Fibroblast of skin of abdomen (primary cell): ENCODE measurements around the gene SCUBE2. TPM values are rescaled to one million over a fixed set of nuclear protein-coding genes. Genes with fewer than 3 reads are reported as not detected.

Experiments used
- DNase-seq: peaks from one replicate; pipeline ENCODE4 v3.0.0-alpha.2; 2013
- polyA plus RNA-seq, 2 experiments: library from polyadenylated mRNA; unstranded; fragments of 120-200 nt; gene quantifications; one replicate each; pipeline ENCODE4 v1.2.1, GENCODE V29; 2013; ENCODE audit not compliant: insufficient read length in 2 of 2

The SCUBE2 gene
- 1.1 TPM for polyA plus RNA-seq (2013, experiment 1 of 2; ENCODE audit: insufficient read length)
- 2.0 TPM for polyA plus RNA-seq (2013, experiment 2 of 2; ENCODE audit: insufficient read length)

DNA sequence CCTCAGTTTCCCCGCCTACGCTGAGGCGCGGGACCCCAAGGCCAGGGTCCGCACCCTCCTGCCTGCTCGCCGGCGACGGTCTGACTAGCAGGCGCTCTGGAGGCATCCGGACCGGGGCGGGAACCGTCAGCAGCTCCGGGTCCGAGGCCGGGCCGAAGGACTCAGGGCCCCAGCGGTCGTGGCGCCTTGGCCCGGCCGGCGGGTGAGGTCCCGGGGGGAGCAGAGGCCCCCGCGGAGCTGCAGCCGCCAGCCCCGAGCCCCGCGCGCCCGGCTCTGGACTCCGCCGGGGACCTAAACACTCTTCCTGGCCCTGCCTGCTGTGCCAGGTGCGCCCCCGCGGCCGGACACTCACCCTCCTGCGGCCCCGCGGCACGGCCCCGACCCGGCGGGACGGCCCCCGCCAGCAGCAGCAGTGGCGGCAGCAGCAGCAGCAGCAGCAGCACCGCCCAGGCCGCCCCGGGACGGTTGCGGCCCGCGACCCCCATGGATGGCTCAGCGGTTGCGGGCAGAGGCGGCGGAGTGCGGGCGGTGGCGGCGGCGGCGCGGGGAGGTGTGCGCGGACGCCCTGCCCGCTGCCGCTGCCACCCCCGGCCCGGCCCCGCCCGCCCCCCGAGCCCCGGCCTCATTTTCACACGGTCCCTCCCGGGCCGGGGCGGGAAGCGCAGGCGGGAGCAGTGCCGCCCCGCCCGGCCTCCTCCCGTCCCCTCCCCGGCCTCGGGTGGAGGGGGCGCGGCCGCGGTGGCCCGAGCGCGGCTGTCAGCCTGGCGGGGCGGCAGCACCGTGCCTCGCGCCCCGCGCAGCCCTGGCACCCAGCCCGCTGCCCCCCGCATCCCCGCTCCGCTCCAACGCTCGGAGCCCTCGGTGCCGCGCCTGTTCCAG, at the start of gene SCUBE2:
Gene SCUBE2 (minus strand): TSS at position 556 of the 879 bp plus-strand sequence. CDS start 71 bp downstream, at position 485.
- no peak for DNase-seq

DNA sequence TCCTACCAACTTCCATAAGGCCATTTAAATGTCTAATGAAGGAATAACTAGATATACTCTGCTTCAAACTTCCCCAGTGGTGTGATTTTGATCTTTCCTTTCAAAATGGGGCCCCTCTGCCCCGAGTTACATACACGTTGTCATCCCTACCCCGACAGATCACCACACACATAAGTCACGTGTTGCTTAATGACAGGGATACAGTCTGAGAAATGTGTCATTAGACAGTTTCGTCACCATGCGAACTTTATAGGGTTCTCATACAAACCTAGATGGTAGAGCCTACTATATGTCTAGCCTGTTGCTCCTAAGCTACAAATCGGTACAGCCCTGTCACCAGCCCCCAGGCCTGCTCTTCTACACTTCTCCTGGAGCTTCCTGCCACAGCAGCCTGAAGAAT, 49.8 kb upstream of the SCUBE2 start:
- DNase-seq, result no peak

DNA sequence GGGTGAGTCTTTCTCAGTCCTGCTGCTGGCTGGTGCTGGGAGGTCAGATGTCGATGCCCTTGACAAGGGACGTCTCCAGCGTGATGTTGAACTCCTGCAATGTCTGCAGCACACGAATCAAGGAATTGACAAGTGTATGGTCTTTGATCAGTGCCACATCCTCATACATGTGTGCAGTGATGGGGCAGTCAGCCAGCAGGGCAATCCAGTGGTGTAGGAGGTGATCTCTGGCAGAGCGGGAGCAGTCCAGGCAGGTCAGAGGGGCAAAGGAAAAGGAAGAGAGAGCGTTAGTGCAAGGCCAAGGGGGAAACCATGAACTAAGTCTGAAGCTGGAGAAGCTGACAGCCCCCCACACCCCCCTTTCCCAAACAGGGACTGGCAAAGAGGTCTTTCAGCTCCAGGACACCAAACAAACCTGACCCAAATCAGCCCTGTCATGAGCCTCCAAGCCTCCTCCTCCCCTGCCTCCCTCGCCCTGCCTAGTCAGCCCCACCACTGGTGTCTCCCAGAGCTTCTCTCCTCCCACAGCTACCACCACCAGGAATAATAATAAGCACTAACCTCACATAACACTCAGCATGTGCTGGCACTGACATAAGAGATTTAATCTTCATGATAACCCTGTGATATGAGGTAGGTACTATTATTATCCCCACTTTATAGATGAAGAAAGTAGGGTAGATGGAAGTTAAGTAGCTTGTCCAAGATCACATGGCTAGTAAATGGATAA, 48.4 kb upstream of the SCUBE2 start:
- no peak for DNase-seq

DNA sequence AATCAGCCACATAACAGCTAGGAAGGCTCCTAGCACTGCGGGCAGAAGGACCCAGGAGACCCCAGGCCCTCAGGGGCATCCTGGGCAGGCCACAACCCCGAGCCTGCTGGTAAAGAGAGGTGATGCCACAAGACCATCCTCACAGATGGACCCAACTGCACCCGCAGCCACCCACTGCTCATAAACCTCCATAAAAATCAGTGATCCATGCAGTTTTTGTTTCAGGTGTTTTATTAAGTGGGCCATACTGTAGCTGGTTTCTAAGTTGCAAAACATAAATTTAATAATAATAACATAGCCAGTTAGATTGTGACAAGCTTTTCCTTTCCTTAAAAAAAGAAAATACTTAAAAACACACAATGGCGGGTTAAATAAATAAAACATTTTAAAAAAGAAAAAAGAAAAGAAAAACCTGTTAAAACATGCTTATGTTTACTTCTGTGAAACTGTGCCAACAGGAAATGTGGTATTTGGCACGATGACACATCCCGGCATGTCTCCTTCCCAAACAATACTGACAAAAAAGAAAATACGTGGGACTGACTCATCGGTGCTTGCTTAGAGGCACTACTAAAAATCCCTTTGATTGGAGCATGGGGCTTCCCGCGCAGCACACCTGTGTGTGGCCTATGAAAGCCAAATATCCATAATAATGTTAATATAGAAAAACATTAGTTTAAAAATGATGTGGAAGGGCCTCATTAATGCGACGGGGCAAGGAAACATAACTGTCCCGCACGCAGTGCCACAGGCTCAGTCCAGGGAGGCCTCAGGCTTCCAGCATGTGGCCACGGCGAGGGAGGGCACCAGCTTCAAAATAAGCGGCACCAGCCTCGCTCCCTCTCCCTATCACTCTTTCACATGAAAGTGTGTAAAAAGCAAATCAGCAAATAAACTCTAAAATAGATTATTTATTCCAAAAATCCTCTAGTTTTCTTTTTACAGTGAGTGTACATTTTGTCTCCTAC, 47.5 kb upstream of the SCUBE2 start:
- peak; percentile 76 for DNase-seq

DNA sequence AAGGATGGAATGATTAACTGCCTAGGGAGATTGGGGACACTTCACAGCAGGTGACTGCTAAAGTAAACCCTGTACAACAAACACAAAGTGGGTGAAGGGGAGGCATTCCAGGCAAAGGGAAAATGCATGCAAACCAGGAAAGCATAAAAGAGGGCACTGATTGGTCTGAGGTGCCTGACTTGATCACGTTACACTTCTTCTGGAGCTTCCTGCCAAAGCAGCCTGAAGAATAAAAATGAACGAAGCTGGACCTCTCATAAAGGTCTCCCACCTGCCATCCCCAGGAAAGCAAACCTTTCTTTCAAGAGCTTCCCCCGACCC, 46.7 kb upstream of the SCUBE2 start:
- no peak for DNase-seq

DNA sequence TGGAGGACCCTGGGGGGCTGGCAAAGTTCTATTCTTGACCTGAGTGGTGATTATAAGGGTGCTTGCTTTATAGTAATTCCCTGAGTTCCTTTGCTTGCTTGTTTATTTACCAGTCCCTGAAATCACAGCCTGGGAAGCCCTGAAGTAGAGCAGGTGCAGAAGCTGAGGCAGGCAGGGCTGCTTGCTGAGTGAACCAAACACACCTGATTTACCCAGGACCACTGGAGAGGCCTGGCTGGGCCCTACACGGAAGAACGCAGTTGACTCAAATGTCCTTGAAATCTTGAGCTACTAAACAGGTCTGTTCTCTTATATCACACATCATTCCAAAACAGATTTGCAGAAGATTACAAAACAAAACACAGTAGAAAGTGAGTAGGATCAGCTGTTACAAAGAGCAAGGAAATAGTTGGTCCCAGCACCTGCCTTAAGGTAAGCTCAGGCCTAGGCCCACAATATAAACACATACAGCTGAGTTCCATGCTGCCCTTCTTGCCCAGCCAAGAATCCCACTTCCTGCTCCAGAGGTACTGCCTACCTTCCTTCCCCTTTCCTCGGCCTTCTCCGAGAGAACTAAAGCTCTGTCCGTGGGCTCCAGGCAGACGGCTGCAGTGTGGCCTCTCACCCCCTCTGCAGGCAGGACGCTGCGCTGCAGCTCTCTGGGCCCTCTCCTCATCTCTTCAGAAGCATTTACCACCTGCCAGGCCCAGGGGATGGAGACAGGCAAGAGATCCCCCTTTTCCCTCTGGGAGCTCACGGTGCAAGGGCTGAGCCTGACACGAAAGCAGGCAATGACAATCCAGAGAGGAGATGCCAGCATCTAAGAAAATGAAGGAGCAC, 46.1 kb upstream of the SCUBE2 start:
- DNase-seq, result peak; percentile 57

DNA sequence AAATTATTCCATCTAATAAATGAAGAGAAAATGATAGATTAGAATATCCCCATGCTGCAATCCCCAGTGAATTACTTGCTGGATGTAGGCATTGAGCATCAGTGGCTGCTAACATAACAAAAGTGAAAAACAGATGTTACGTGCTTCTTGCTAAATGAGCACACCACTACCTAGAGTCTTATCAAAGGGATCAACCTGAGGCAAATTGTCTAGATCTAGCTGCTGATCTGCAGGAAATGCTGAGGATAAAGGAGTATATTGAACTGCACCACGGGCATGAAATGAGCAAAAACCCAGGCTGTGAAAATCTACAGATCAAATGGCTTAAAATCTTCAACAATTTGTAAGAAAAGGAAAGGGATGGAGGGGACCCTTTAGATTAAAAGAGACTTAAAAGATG, 45.3 kb upstream of the SCUBE2 start:
- DNase-seq, result no peak

DNA sequence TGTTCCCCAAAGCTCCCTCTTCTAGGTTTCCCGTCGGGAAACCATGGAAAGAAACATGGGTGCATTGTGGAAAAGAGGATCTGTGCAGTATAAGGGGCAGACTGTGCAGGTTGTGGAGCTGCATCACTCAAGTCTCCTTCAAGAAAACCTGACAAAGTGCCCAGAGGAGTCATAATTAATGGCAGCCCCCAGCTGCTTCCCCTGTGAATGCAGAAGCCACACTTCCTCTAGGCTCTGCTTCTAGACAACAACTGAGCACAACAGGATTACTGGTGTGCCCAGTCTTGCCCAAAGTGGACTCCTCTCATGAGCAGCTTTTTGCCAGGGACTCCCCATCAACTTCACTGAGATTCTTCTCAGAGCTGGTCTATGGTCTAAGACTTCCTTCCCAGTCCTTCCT, 42.6 kb upstream of the SCUBE2 start:
- DNase-seq, result no peak

DNA sequence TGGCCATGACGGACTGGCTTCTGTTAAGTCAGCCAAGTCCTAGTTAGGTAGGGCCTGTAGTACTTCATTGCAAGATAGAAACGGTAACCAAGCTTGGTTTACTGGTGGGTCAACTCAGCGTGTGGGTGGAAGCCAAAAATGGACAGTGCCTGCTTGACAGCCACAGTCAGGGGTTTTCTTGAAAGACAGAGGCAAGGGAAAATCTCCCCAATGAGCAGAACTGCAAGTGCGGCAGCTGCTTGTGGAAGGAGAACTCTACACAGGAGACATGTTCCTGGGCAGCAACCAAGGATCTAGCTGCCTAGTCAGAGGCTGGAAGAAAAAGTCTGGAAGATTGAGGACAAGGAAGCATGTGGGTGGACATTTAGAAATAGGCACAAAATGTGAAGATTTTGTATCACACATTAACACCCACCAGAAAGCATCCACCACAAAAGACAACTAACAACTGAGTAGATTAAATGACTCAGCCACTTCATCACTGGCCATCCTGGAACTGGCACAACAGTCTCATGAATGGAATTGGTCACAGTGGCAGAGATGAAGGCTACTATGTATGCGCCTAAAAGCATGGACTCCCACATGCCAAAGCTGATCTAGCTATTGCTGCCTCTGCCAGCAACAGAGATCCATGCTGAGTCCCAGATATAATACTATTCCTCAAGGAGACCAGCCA, 40.9 kb upstream of the SCUBE2 start:
- no peak for DNase-seq

DNA sequence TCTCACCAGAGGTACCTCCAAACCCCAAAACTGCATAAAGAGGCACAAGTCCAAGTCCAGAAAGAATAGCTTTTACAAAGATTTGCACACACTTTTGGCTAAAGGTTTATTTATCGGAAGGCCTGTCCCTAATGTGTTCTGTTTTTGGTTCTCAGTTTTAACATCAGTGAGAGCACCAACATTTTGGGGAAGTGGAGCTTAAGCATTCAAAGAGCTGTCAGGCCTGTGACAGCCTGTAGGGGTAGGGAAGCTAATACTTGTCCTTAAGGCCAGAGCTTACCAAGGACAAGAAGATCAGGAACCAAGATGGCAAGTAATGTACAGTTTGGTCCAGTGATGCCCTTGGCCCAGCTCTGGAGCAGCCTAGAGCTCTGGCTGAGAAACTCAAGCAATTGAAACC, 38.9 kb upstream of the SCUBE2 start:
- DNase-seq, result no peak

DNA sequence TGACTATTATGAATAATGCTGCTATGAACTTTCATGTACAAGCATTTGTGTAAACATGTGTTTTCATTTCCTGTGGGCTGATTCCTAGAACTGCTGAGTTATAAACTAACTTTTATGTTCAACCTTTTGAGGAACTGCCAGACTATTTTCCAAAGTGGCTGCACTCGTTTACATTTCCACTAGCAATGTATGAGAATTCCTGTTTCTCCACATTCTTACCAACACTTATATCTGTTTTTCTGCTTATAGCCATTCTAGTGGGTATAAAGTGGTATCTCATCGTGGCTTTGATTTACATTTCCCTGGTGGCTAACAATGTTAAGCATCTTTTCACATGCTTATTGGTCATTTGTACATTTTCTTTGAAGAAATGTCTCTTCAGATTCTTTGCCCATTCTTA, 35.2 kb upstream of the SCUBE2 start:
- DNase-seq, result no peak

DNA sequence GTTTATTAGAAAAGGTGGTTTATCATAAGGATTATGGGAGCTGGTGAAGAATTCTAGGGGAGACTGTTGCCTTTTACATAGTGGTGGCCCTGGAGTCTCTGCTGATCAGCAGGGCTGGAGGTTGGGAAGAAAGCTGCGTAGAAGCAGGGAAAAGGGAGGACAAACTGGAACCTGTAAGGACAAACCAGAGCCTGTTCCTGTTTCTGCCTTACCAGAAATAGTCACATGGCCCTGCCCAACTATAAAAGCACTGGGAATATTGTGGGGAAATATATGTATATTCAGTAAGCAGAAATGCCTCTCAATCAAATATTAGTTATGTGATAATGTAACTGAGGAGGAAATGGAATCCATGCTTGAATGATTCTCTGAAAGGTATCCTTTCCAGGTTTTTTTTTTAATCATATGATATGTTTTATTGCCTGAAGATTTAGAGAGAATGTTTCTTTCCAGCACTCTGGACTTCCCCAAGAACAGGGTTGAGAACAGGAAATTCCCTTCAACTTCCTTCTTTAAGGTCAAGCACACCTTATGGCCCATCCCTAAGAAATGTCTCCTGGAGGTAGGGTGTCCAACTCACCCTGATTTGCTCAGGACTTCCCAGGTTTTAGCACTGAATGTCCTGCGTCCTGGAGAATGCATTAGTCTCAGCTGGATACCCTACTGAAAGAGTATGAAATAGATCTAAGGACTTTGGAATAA, 33.9 kb upstream of the SCUBE2 start:
- DNase-seq, result no peak

DNA sequence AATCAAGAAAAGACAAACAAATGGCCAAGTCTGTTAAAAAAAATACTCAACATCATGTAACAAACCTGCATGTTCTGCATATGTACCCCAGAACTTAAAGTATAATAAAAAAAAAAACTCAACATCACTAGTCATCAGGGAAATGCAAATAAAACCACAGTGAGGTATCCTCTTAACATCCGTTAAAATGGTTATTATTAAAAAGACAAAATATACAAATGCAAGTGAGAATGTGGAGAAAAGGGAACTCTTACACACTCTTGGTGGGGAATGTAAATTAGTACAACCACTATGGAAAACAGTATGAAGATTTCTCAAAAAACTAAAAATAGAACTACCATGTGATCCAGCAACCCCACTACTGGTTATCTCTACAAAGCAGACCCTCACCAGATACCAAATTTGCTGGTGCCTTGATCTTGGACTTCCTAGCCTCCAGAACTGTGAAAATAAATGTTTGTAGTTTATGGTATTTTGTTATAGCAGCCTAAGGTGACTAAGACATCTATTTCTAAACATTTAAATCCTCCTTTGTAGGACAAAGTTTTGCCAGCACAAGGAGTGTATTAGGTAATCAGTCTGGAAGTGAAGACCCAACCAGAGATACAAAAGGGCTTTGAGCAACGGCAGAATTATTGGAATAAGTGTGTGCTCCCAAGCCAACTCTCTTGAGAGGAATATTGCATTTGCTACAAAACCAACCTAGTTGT, 32.4 kb upstream of the SCUBE2 start:
- no peak for DNase-seq

DNA sequence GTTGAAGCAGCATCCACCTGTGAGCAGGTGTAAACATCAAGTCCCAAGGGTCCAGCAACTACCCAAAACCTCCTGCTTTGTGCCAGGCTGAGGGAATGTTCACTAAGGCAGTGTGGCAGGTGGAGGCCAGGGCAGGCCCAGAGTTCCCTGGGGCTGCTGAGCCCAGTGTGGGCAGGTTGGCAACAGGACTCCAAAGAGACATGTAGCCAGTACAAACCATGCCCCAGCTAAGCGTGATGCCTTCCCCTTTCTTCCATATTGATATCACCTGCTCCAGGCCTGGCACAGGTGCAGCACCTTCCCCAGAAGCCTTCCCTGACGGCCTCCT, 30.0 kb upstream of the SCUBE2 start:
- no peak for DNase-seq

DNA sequence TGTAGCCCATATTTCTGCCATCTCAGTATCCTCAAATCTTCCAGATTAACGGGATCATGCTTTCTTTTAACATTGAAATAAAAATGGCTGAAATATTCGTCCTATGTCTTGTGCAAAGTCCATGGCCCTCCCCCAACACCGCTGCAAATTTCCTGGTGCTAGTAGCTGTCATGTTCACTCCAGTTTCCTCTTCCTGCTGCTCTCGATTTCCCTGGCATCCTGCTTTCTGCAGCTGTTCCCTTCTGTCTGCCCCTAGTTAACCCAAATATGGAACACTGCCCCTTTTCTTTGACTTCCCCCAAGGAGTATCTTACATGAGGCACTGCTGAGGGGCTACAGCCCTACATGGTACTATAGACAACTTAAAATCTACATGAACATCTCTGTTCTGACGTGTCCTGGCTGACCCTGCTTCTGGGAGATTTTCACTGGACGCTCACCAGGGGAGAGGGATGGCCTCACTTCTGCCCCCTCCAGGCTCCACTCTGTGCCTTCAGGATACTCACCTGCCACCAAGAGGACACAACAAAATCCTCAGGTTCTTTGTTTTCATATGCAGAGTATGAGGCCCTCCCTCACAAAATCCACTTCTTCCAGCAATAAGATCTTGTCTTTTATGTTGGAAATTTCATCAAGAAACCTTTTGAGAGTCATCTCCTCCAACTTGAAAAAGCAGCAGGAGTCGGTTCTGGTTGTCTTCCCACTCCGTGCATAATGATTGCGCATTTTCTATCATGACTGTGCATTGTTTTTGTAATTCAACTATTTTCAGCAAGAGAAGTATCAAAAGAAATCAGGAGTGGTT, 29.5 kb upstream of the SCUBE2 start:
- DNase-seq, result no peak

DNA sequence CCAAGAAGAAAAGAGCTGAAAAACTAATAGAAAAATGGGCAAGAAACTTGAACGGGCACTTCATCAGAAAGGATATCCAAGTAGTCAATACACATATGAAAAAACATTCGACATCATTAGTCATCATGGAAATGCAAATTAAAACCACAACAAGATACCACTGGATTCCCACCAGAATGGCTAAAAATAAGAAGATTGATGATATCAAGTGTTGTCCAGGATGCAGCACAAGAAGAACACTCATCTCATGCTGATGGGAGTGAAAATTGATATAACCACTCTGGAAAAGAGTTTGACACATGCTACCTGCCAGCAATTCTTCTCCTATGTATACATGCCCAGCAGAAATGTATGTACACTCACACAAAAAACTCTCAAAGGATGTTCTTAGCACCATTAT, 26.9 kb upstream of the SCUBE2 start:
- peak; percentile 6 for DNase-seq

DNA sequence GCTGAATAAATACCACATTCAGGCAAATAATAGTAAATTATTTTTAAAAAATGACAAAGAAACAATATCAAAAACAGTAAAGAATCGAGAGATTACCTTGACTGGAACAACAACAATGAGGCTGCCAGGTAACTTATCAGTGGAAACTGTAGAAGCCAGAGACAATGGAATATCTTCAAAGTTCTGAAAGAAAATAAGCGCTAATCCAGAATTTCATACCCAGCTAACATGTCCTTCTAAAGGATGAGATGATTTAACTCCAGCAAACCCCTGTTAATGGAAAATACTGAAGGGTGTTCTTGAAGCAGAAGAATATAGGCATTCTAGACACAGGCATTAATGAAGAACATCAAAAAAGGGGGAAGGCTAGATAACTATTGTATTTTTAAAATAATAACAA, 20.7 kb upstream of the SCUBE2 start:
- DNase-seq, result no peak

DNA sequence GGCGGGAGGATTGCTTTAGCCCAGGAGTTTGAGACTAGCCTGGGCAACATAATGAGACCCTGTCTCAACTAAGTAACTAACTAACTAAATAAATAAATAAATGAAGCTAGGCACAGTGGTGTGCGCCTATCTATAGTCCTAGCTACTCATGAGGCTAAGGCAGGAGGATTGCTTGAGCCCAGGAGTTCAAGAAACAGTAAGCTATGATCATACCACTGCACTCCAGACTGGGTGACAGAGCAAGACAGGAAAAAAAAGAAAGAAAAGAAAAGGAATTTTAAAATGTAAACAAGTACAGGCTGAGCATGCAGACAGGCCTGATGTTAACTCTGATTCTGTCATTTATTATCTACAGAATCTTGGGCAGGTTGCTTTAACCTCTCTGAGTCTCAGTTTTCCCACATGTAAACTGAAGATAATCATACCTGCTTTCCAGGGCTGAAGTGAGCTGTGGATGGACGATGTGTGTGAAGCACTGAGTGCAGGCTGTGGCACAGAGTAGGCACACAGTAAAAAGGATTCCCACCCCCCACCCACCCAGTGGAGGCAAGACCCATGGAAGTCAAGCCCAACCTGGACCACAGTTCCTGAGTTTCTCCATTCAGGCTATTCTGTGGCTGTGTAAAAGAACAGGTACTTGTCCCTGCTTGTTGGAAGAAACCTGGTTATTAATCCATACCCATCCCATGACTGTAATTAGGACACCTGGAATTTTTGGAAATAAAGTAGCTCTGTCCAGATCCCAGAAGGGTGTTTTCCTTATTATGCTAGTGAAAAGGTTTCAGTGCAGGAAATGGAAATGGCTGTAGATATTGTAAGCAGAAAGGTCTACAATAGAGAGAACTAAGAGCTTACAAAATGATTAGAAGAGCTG, 18.7 kb upstream of the SCUBE2 start:
- no peak for DNase-seq
